ENCODE results near the gene GABBR1. TPM values are rescaled to one million over a fixed set of nuclear protein-coding genes. Genes with fewer than 3 reads are reported as not detected.

Gene GABBR1
- total and polyA plus RNA-seq, 2 of the 13 experiments (the other 11 are each of a cell fraction or from before 2014, with no cell fraction given), result 0.07 to 0.37 TPM

- TF ChIP-seq BRF2 (CRISPR knock-in tag; IDR thresholded peaks at IDR 0.05) (no peak), ZSCAN22 (CRISPR knock-in tag; IDR thresholded peaks at IDR 0.05) (no peak)
Measured at GRCh38 chr6:29590218-29590808, 42.7 kb downstream of the GABBR1 start (continued).

- peak; percentile 84 for ATAC-seq
- WGBS (ENCODE audit: low lambda C conversion rate), result 1% methylated on average over 3 of the region's 3 CpGs
- no TSS peak for BruUV-seq (replicated peaks)
- TF ChIP-seq TEAD2 (CRISPR knock-in tag; IDR thresholded peaks at IDR 0.05), result no peak
- no peak for TF ChIP-seq RFX3 (CRISPR knock-in tag; IDR thresholded peaks at IDR 0.05)
- TF ChIP-seq HHEX (CRISPR knock-in tag; IDR thresholded peaks at IDR 0.05), result no peak
- TF ChIP-seq FOXA1 (IDR thresholded peaks at IDR 0.05), result no peak
- TF ChIP-seq FOXA1 (CRISPR knock-in tag; IDR thresholded peaks at IDR 0.05), result no peak
- TF ChIP-seq HNRNPK (IDR thresholded peaks at IDR 0.05; ENCODE audit: low read depth, low read length, poor library complexity, severe bottlenecking), result no peak
- TF ChIP-seq AFF4 (CRISPR knock-in tag; IDR thresholded peaks at IDR 0.05), result no peak
- TF ChIP-seq RXRB (CRISPR knock-in tag; IDR thresholded peaks at IDR 0.05; ENCODE audit: borderline replicate concordance), result peak; percentile 16; the same call in 1 of the 2 replicates
- TF ChIP-seq ZC3H13 (CRISPR knock-in tag; IDR thresholded peaks at IDR 0.05), result no peak
- no peak for TF ChIP-seq ZNF558 (CRISPR knock-in tag; IDR thresholded peaks at IDR 0.05; ENCODE audit: borderline replicate concordance)
- TF ChIP-seq SRSF4 (IDR thresholded peaks at IDR 0.05; ENCODE audit: low read depth, low read length, poor library complexity, severe bottlenecking), result no peak
- no peak for TF ChIP-seq GLMP (CRISPR knock-in tag; IDR thresholded peaks at IDR 0.05; ENCODE audit: borderline replicate concordance)
- no peak for TF ChIP-seq THAP7 (CRISPR knock-in tag; IDR thresholded peaks at IDR 0.05)
Measured at GRCh38 chr6:29589423-29590048, 43.4 kb downstream of the GABBR1 start.

More at GRCh38 chr6:29589423-29590048, 43.4 kb downstream of the GABBR1 start:
- H3K36me3 ChIP-seq (replicated peaks in 1 of 2; ENCODE audit: control insufficient read depth in 1 of 2, insufficient read depth in 2 of 2, low read length in 2 of 2), result no peaks in the 10 kb centered on the region
- peaks cover 0 to 7% of the 10 kb centered on the region in 2 experiments; a peak in 2 of 5 replicates for H3K27me3 ChIP-seq (ENCODE audit: control insufficient read depth in 1 of 2, insufficient read depth in 2 of 2, low read length in 2 of 2)
- no peak overlapping the region for H3K27ac ChIP-seq (ENCODE audit: extremely low read length, insufficient read depth, low read length)
- FAIRE-seq (peak; percentile 97), DNase-seq (ENCODE audit: low spot score) (peak; percentile 40)
- no peak overlapping the region for H2AFZ ChIP-seq (ENCODE audit: low read length)
- intact Hi-C loops (cut with micrococcal nuclease; ENCODE audit: unreplicated experiment), result loop anchor here (1.0 to 10.0 kb wide), 5 partner anchors 163 to 905 kb away; partner anchors contain the start of gene OR12D1
- POLR2A ChIA-PET, result no interaction called here
- no peaks in the 10 kb centered on the region for H4K20me1 ChIP-seq (ENCODE audit: insufficient read depth, low read length)
- H3K4me2 ChIP-seq (ENCODE audit: low read depth, low read length), result no peak overlapping the region
- no peaks in the 10 kb centered on the region for H3K79me2 ChIP-seq (ENCODE audit: insufficient read depth, low read length)
- no peak overlapping the region for H3K4me3 ChIP-seq (replicated peaks in 1 of 3; ENCODE audit: insufficient read depth in 1 of 3, low read depth in 2 of 3, low read length in 3 of 3)
- no peak overlapping the region for H3K9ac ChIP-seq (ENCODE audit: insufficient read depth, low read depth, low read length)
- no peaks in the 10 kb centered on the region for H3K4me1 ChIP-seq (ENCODE audit: insufficient read depth, low read length)
- CTCF ChIA-PET (ENCODE audit: low intra/inter-chr PET ratio, low total read pairs), result interaction anchor here (0.8 to 2.4 kb wide), 6 partner anchors 164 to 903 kb away, joined by 3 to 20 read pairs (median 4); no protein-coding TSS in a partner anchor
- in situ Hi-C loops (cut with HindIII; ENCODE audit: extremely low pct_ligation_motif_present, low pct_unique_long_range_greater_than_20kb), result loop anchor here (25.0 kb wide), 2 partner anchors 527 to 752 kb away; no protein-coding TSS in a partner anchor
- no peaks in the 10 kb centered on the region for H3K9me3 ChIP-seq (ENCODE audit: low read length)
